H9 (cell line): ENCODE data around the gene FBXO48. TPM values are rescaled to one million over a fixed set of nuclear protein-coding genes. Genes with fewer than 3 reads are reported as not detected.

Experiments
- DNase-seq: peaks from one replicate; pipeline ENCODE4 v3.0.0-alpha.2; 2017
- H2AFZ ChIP-seq: one replicate; pipeline ENCODE4 v1.6.1; 2013; ENCODE audit warnings: mild to moderate bottlenecking, low read length, control low read depth, moderate library complexity
- H2AK5ac ChIP-seq: 2 replicates; pipeline ENCODE4 v1.6.1; 2013; ENCODE audit warnings: low read length, control low read depth, mixed read lengths; ENCODE audit not compliant: insufficient read length
- H2BK120ac ChIP-seq: one replicate; pipeline ENCODE4 v1.6.1; 2013; ENCODE audit warnings: low read depth, mild to moderate bottlenecking, low read length, control low read depth, inconsistent platforms; ENCODE audit not compliant: poor library complexity, severe bottlenecking
- H2BK12ac ChIP-seq: 2 replicates; pipeline ENCODE4 v1.6.1; 2013; ENCODE audit warnings: low read length, control low read depth, mixed read lengths, low read depth; ENCODE audit not compliant: insufficient read length
- H2BK15ac ChIP-seq: 2 replicates; pipeline ENCODE4 v1.6.1; 2013; ENCODE audit warnings: low read depth, low read length, control low read depth
- H2BK20ac ChIP-seq: one replicate; pipeline ENCODE4 v1.6.1; 2013; ENCODE audit warnings: low read depth, mild to moderate bottlenecking, low read length, control low read depth, inconsistent platforms; ENCODE audit not compliant: poor library complexity, severe bottlenecking
- H2BK5ac ChIP-seq: 2 replicates; pipeline ENCODE4 v1.6.1; 2013; ENCODE audit warnings: low read length, control low read depth, mixed read lengths; ENCODE audit not compliant: insufficient read length
- H3K14ac ChIP-seq: 2 replicates; pipeline ENCODE4 v1.6.1; 2013; ENCODE audit warnings: low read length, control low read depth; ENCODE audit not compliant: insufficient read depth
- H3K18ac ChIP-seq: 2 replicates; pipeline ENCODE4 v1.6.1; 2013; ENCODE audit warnings: low read depth, mild to moderate bottlenecking, mixed read lengths, low read length, control low read depth; ENCODE audit not compliant: insufficient read length
- H3K23ac ChIP-seq: 2 replicates; pipeline ENCODE4 v1.6.1; 2013; ENCODE audit warnings: low read length, control low read depth, mixed read lengths, low read depth; ENCODE audit not compliant: insufficient read length
- H3K23me2 ChIP-seq: 2 replicates; pipeline ENCODE4 v1.6.1; 2013; ENCODE audit warnings: low read depth, mild to moderate bottlenecking, mixed read lengths, low read length, control low read depth; ENCODE audit not compliant: insufficient read length, poor library complexity, severe bottlenecking
- H3K27ac ChIP-seq: 2 replicates; pipeline ENCODE4 v1.5.1; 2013; ENCODE audit warnings: low read length, control low read depth, mixed read lengths, low read depth; ENCODE audit not compliant: insufficient read length
- H3K27me3 ChIP-seq: 2 replicates; pipeline ENCODE4 v1.6.1; 2013; ENCODE audit warnings: low read length, control low read depth, inconsistent platforms; ENCODE audit not compliant: insufficient read depth
- H3K4ac ChIP-seq: 2 replicates; pipeline ENCODE4 v1.6.1; 2013; ENCODE audit warnings: low read depth, mild to moderate bottlenecking, control low read depth, inconsistent platforms, low read length, moderate library complexity
- H3K4me1 ChIP-seq: 2 replicates; pipeline ENCODE4 v1.6.1; 2013; ENCODE audit warnings: low read length, control low read depth, inconsistent platforms; ENCODE audit not compliant: insufficient read depth
- H3K4me2 ChIP-seq: 2 replicates; pipeline ENCODE4 v1.6.1; 2013; ENCODE audit warnings: low read length, control low read depth, mixed read lengths; ENCODE audit not compliant: insufficient read length, insufficient read depth
- H3K56ac ChIP-seq: 2 replicates; pipeline ENCODE4 v1.6.1; 2013; ENCODE audit warnings: low read depth, mild to moderate bottlenecking, mixed read lengths, low read length, control low read depth; ENCODE audit not compliant: insufficient read length
- H3K79me1 ChIP-seq: 2 replicates; pipeline ENCODE4 v1.6.1; 2013; ENCODE audit warnings: low read depth, mild to moderate bottlenecking, moderate library complexity, low read length, control low read depth, inconsistent platforms; ENCODE audit not compliant: insufficient read depth, poor library complexity, severe bottlenecking
- H3K79me2 ChIP-seq: 2 replicates; pipeline ENCODE4 v1.6.1; 2013; ENCODE audit warnings: low read length, control low read depth, inconsistent platforms; ENCODE audit not compliant: insufficient read depth
- H3K9ac ChIP-seq: 2 replicates; pipeline ENCODE4 v1.6.1; 2013; ENCODE audit warnings: low read length, control low read depth, mixed read lengths; ENCODE audit not compliant: insufficient read length; ENCODE audit errors: extremely low read depth
- H3K9me3 ChIP-seq: one replicate; pipeline ENCODE4 v1.6.1; 2013; ENCODE audit warnings: low read depth, low read length, inconsistent platforms; ENCODE audit not compliant: control insufficient read depth
- H3T11ph ChIP-seq: one replicate; pipeline ENCODE4 v1.6.1; 2013; ENCODE audit warnings: mild to moderate bottlenecking, low read length, control low read depth, inconsistent platforms
- H4K20me1 ChIP-seq: one replicate; pipeline ENCODE4 v1.6.1; 2013; ENCODE audit not compliant: control insufficient read depth, insufficient read length, insufficient read depth
- H4K5ac ChIP-seq: 2 replicates; pipeline ENCODE4 v1.6.1; 2013; ENCODE audit warnings: low read depth, mild to moderate bottlenecking, mixed read lengths, low read length, control low read depth; ENCODE audit not compliant: insufficient read length
- H4K8ac ChIP-seq: replicated peaks from 2 replicates; pipeline ENCODE4 v1.6.1; 2013; ENCODE audit warnings: low read length, control low read depth, mixed read lengths, low read depth; ENCODE audit not compliant: insufficient read length
- H4K91ac ChIP-seq: 2 replicates; pipeline ENCODE4 v1.6.1; 2013; ENCODE audit warnings: low read depth, mild to moderate bottlenecking, moderate library complexity, mixed read lengths, low read length, control low read depth; ENCODE audit not compliant: insufficient read length
- H3K27ac Mint-ChIP-seq, 3 experiments: 2 replicates in 2 of 3; 3 replicates in 1 of 3; pipeline ENCODE4 v1.8.0; 2020 to 2021; ENCODE audit warnings: mixed read lengths in 3 of 3, mild to moderate bottlenecking in 1 of 3, moderate library complexity in 1 of 3
- H3K27me3 Mint-ChIP-seq: 2 replicates; pipeline ENCODE4 v1.8.0; 2021; ENCODE audit warnings: low read depth, mild to moderate bottlenecking, moderate library complexity, mixed read lengths
- H3K36me3 Mint-ChIP-seq, 3 experiments: 2 replicates in 2 of 3; 3 replicates in 1 of 3; pipeline ENCODE4 v1.8.0; 2020 to 2021; ENCODE audit warnings: low read depth in 3 of 3, mixed read lengths in 3 of 3; ENCODE audit not compliant: insufficient read depth in 1 of 3
- H3K4me1 Mint-ChIP-seq, 2 experiments: 2 replicates each; pipeline ENCODE4 v1.8.0; 2020; ENCODE audit warnings: mixed read lengths in 2 of 2
- H3K4me3 Mint-ChIP-seq, 2 experiments: 2 replicates in 1 of 2; 3 replicates in 1 of 2; pipeline ENCODE4 v1.8.0; 2020 to 2021; ENCODE audit warnings: mild to moderate bottlenecking in 2 of 2, mixed read lengths in 2 of 2, moderate library complexity in 1 of 2
- H3K9me3 Mint-ChIP-seq, 2 experiments: 2 replicates in 1 of 2; 3 replicates in 1 of 2; pipeline ENCODE4 v1.8.0; 2020; ENCODE audit warnings: mild to moderate bottlenecking in 2 of 2, mixed read lengths in 2 of 2, moderate library complexity in 1 of 2
- WGBS: extraction: QIAGEN DNeasy Blood & Tissue Kit; methylation state at CpG from one replicate; pipeline ENCODE4 v1.1.7; 2013; ENCODE audit warnings: missing lambda C conversion rate, low lambda C conversion rate, mixed read lengths; ENCODE audit not compliant: insufficient read length; ENCODE audit errors: extremely low coverage; 5-methylcytosine and 5-hydroxymethylcytosine counted together
- total RNA-seq: library from RNA; stranded (reverse); gene quantifications from 2 replicates; pipeline ENCODE4 v1.2.1, GENCODE V29; 2021
- TF ChIP-seq, protein P1 (sequence below): fragments of 200-600 bp; sonication (generic); conservative IDR thresholded peaks from 3 replicates; pipeline ENCODE4 v1.8.0; 2021; ENCODE audit warnings: antibody characterized with exemption, mild to moderate bottlenecking

Gene FBXO48
- total RNA-seq, 1 experiment from 2014 or later: 1.4 TPM

DNA sequence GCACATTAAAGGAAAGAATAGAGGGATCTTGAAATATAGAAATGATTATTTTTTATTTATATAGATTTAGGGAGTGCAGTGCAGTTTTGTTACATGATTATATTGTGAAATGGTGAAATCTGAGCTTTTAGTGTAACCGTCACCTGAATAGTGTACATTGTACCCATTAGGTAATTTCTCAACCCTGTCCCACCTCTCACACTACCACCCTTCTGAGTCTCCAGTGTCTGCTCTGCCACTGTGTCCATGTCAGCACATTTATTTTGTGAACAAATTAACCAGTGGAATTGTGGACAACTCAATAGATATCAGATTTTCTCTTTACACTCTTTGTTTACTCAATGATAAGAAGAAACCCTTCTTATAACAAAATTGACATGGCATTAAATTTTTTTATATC, 24.5 kb upstream of the FBXO48 start:
- H4K20me1 ChIP-seq: no peaks in the 10 kb centered on the region
- no peaks in the 10 kb centered on the region for H3K79me2 ChIP-seq
- no peak for DNase-seq
- no peak overlapping the region for H3K9ac ChIP-seq
- H3K18ac ChIP-seq: no peak overlapping the region
- H3K14ac ChIP-seq: no peak overlapping the region
- H3K4me1 Mint-ChIP-seq: no peaks in the 10 kb centered on the region
- no peak overlapping the region for H2AFZ ChIP-seq
- no peak overlapping the region for H2BK12ac ChIP-seq
- H3K36me3 Mint-ChIP-seq: peaks cover 17 to 22% (median 18%) of the 10 kb centered on the region in 3 experiments
- no peak overlapping the region for H4K8ac ChIP-seq
- no peak overlapping the region for H4K5ac ChIP-seq
- no peak overlapping the region for H3K23ac ChIP-seq
- H3K4me3 Mint-ChIP-seq: no peak overlapping the region
- H3K23me2 ChIP-seq: no peaks in the 10 kb centered on the region
- H3K9me3 ChIP-seq: peaks cover 6% of the 10 kb centered on the region
- no peak overlapping the region for H3K27ac Mint-ChIP-seq
- no peak overlapping the region for H3T11ph ChIP-seq
- no peak overlapping the region for H3K56ac ChIP-seq
- H3K27me3 ChIP-seq: no peaks in the 10 kb centered on the region
- H2BK15ac ChIP-seq: no peak overlapping the region
- no peak overlapping the region for H3K4ac ChIP-seq
- no peaks in the 10 kb centered on the region for H3K79me1 ChIP-seq
- no peak overlapping the region for H3K27ac ChIP-seq
- no peak overlapping the region for H2BK20ac ChIP-seq
- no CpG with 5 or more reads among the region's 1 CpG for WGBS
- no peak overlapping the region for H3K4me2 ChIP-seq
- H2BK5ac ChIP-seq: no peak overlapping the region
- no peak overlapping the region for H2BK120ac ChIP-seq
- TF ChIP-seq, protein P1, sequence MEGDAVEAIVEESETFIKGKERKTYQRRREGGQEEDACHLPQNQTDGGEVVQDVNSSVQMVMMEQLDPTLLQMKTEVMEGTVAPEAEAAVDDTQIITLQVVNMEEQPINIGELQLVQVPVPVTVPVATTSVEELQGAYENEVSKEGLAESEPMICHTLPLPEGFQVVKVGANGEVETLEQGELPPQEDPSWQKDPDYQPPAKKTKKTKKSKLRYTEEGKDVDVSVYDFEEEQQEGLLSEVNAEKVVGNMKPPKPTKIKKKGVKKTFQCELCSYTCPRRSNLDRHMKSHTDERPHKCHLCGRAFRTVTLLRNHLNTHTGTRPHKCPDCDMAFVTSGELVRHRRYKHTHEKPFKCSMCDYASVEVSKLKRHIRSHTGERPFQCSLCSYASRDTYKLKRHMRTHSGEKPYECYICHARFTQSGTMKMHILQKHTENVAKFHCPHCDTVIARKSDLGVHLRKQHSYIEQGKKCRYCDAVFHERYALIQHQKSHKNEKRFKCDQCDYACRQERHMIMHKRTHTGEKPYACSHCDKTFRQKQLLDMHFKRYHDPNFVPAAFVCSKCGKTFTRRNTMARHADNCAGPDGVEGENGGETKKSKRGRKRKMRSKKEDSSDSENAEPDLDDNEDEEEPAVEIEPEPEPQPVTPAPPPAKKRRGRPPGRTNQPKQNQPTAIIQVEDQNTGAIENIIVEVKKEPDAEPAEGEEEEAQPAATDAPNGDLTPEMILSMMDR: no peak
- H3K9me3 Mint-ChIP-seq: peaks cover 16 to 24% of the 10 kb centered on the region in 2 experiments
- H4K91ac ChIP-seq: no peak overlapping the region
- H2AK5ac ChIP-seq: no peak overlapping the region
- H3K27me3 Mint-ChIP-seq: no peaks in the 10 kb centered on the region; the same call in 1 of the 2 replicates
- no peaks in the 10 kb centered on the region for H3K4me1 ChIP-seq
